ENCODE results near the gene FIGNL1. TPM values are rescaled to one million over a fixed set of nuclear protein-coding genes. Genes with fewer than 3 reads are reported as not detected.

FIGNL1 gene
- total and polyA plus RNA-seq, 2 donors from 2014 or later = 2.4 to 5.8 TPM

- no peak for FAIRE-seq
- no peak for TF ChIP-seq CTCF (IDR thresholded peaks at IDR 0.05; ENCODE audit: borderline replicate concordance, extremely low read depth, insufficient read depth)
- intact Hi-C loops (cut with DNase I) = no loop called here
- no peak overlapping the region for H3K27ac ChIP-seq (ENCODE audit: low read depth in 2 of 2, low read length in 2 of 2)
- H3K4me1 ChIP-seq (ENCODE audit: control insufficient read depth in 2 of 3, insufficient read depth in 2 of 3, low read depth in 1 of 3, low read length in 3 of 3) = no peaks in the 10 kb centered on the region
- H3K9me3 ChIP-seq (ENCODE audit: control insufficient read depth in 2 of 3, insufficient read depth in 1 of 3, low read length in 3 of 3) = no peaks in the 10 kb centered on the region
- H3K36me3 ChIP-seq (ENCODE audit: control insufficient read depth in 2 of 3, insufficient read depth in 3 of 3, low read length in 3 of 3) = no peaks in the 10 kb centered on the region
- H3K4me3 ChIP-seq (ENCODE audit: low read length in 3 of 3) = no peak overlapping the region
- peaks cover 14% of the 10 kb centered on the region for H3K27me3 ChIP-seq (ENCODE audit: control insufficient read depth, insufficient read depth, low read length)
- no peak overlapping the region for H3K9ac ChIP-seq (ENCODE audit: low read length in 3 of 3)
- DNase-seq = no peak
These were observed 52.2 kb downstream of the FIGNL1 start for GRCh38 chr7:50397971-50398324.

- H3K9ac ChIP-seq (ENCODE audit: low read length in 3 of 3) = no peak overlapping the region
- FAIRE-seq = no peak
- no peak for DNase-seq
- peaks cover 13% of the 10 kb centered on the region for H3K27me3 ChIP-seq (ENCODE audit: control insufficient read depth, insufficient read depth, low read length)
- H3K4me1 ChIP-seq (ENCODE audit: control insufficient read depth in 2 of 3, insufficient read depth in 2 of 3, low read depth in 1 of 3, low read length in 3 of 3) = no peaks in the 10 kb centered on the region
- H3K36me3 ChIP-seq (ENCODE audit: control insufficient read depth in 2 of 3, insufficient read depth in 3 of 3, low read length in 3 of 3) = no peaks in the 10 kb centered on the region
- no peak for TF ChIP-seq CTCF (IDR thresholded peaks at IDR 0.05; ENCODE audit: borderline replicate concordance, extremely low read depth, insufficient read depth)
- H3K9me3 ChIP-seq (ENCODE audit: control insufficient read depth in 2 of 3, insufficient read depth in 1 of 3, low read length in 3 of 3) = no peaks in the 10 kb centered on the region
- H3K4me3 ChIP-seq (ENCODE audit: low read length in 3 of 3) = no peak overlapping the region
- H3K27ac ChIP-seq (ENCODE audit: low read depth in 2 of 2, low read length in 2 of 2) = no peak overlapping the region
- intact Hi-C loops (cut with DNase I) = no loop called here
These were observed 52.7 kb downstream of the FIGNL1 start for GRCh38 chr7:50397320-50397970.

GRCh38 chr7:50396856-50397255 is 53.3 kb downstream of the FIGNL1 start:
- no peak for TF ChIP-seq CTCF (IDR thresholded peaks at IDR 0.05; ENCODE audit: borderline replicate concordance, extremely low read depth, insufficient read depth)
- H3K9ac ChIP-seq (ENCODE audit: low read length in 3 of 3) = no peak overlapping the region
- no peak overlapping the region for H3K27ac ChIP-seq (ENCODE audit: low read depth in 2 of 2, low read length in 2 of 2)
- intact Hi-C loops (cut with DNase I) = no loop called here
- no peaks in the 10 kb centered on the region for H3K4me1 ChIP-seq (ENCODE audit: control insufficient read depth in 2 of 3, insufficient read depth in 2 of 3, low read depth in 1 of 3, low read length in 3 of 3)
- H3K4me3 ChIP-seq (ENCODE audit: low read length in 3 of 3) = no peak overlapping the region
- no peaks in the 10 kb centered on the region for H3K9me3 ChIP-seq (ENCODE audit: control insufficient read depth in 2 of 3, insufficient read depth in 1 of 3, low read length in 3 of 3)
- no peak for DNase-seq
- no peaks in the 10 kb centered on the region for H3K36me3 ChIP-seq (ENCODE audit: control insufficient read depth in 2 of 3, insufficient read depth in 3 of 3, low read length in 3 of 3)
- no peak for FAIRE-seq
- H3K27me3 ChIP-seq (ENCODE audit: control insufficient read depth, insufficient read depth, low read length) = peaks cover 13% of the 10 kb centered on the region

- H3K27ac ChIP-seq (ENCODE audit: low read depth in 2 of 2, low read length in 2 of 2) = no peak overlapping the region
- H3K4me3 ChIP-seq (ENCODE audit: low read length in 3 of 3) = no peak overlapping the region
- no peaks in the 10 kb centered on the region for H3K4me1 ChIP-seq (ENCODE audit: control insufficient read depth in 2 of 3, insufficient read depth in 2 of 3, low read depth in 1 of 3, low read length in 3 of 3)
- no peaks in the 10 kb centered on the region for H3K36me3 ChIP-seq (ENCODE audit: control insufficient read depth in 2 of 3, insufficient read depth in 3 of 3, low read length in 3 of 3)
- TF ChIP-seq CTCF (IDR thresholded peaks at IDR 0.05; ENCODE audit: borderline replicate concordance, extremely low read depth, insufficient read depth) = no peak
- intact Hi-C loops (cut with DNase I) = no loop called here
- H3K9me3 ChIP-seq (ENCODE audit: control insufficient read depth in 2 of 3, insufficient read depth in 1 of 3, low read length in 3 of 3) = no peaks in the 10 kb centered on the region
- no peak overlapping the region for H3K9ac ChIP-seq (ENCODE audit: low read length in 3 of 3)
- H3K27me3 ChIP-seq (ENCODE audit: control insufficient read depth, insufficient read depth, low read length) = peaks cover 5% of the 10 kb centered on the region
- FAIRE-seq = no peak
- no peak for DNase-seq
These were observed 55.8 kb downstream of the FIGNL1 start for GRCh38 chr7:50394315-50394714.

Measured in kidney (tissue), 14 donors.